ENCODE results near the gene RAB29. TPM values are rescaled to one million over a fixed set of nuclear protein-coding genes. Genes with fewer than 3 reads are reported as not detected.
"Not testable (repeated sequence)": the region's sequence is repeated elsewhere in the genome, so short reads cannot be mapped to it uniquely, and the experiment has no call there.

The RAB29 gene
- total and polyA plus RNA-seq, 11 donors, result 6.5 to 26.0 (median 15.1) TPM

DNA sequence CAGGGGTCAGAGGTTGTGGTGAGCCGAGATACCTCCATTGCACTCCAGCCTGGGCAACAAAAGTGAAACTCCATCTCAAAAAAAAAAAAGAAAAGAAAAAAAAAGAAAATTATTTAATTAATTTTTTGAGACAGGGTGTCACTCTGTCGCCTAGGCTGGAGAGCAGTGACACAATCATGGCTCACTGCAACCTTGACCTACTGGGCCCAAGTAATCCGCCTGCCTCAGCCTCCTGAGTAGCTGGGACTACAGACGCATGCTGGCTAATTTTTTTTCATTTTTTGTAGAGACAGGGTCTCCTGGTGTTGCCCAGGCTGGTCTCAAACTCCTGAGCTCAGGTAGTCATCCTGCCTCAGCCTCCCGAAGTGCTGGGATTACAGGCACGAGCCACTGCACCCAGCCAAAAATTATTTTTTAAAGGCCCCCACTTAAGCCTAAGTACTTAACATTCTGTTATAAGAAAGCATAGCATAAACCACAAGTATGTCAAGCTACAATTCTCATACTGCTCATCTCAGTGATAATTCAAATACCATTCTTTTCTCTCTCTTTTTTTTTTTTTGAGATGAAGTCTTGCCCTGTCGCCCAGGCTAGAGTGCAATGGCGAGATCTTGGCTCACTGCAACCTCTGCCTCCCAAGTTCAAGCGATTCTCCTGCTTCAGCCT, 45.2 kb downstream of the RAB29 start:
- H3K9me3 ChIP-seq, result no peaks in the 10 kb centered on the region
- H3K27ac ChIP-seq, result no peak overlapping the region
- H3K27me3 ChIP-seq, result no peaks in the 10 kb centered on the region
- peaks cover 0 to 58% (median 50%) of the 10 kb centered on the region in 9 donors for H3K36me3 ChIP-seq
- WGBS, 4 donors, result 90 to 93% (median 91%) methylated on average over 9 of the region's 9 CpGs
- TF ChIP-seq POLR2A (IDR thresholded peaks at IDR 0.05), result no peak
- H3K4me1 ChIP-seq, result peaks cover 0 to 35% (median 12%) of the 10 kb centered on the region in 12 donors
- no peak overlapping the region for H3K4me3 ChIP-seq
- DNase-seq (no peak), ATAC-seq (no peak)
- intact Hi-C loops (cut with DNase I), result no loop called here

DNA sequence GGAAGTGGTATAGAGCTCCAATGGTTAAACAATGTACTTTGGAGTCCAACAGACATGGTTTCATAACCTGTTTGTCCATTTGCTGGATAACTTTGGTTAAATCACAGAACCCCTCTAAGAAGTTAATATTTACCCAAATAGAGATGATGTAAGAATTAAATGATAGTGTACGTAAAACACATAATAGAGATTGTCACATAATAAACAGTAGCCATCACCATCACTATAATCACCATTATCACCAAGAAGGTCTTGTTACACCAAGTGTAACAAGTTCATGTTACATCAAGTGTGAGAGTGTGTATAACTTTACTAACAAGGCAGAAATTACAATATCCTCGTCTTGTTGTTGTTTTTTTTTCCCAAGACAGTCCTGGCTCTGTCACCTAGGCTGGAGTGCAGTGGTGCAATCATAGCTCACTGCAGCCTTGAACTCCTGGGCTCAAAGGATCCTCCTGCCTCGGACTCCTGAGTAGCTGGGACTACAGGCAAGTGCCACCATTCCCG, 48.6 kb downstream of the RAB29 start:
- WGBS, 4 donors, result 77 to 89% (median 84%) methylated on average over 4 of the region's 4 CpGs
- Histone ChIP-seq H3K9me3 (no peaks in the 10 kb centered on the region), H3K36me3 (peaks cover 0 to 85% (median 77%) of the 10 kb centered on the region in 9 donors), H3K27ac (no peak overlapping the region), H3K4me1 (peaks cover 0 to 17% (median 4%) of the 10 kb centered on the region in 12 donors), H3K27me3 (no peaks in the 10 kb centered on the region), H3K4me3 (no peak overlapping the region)
- ATAC-seq (no peak), DNase-seq (no peak)
- TF ChIP-seq POLR2A (IDR thresholded peaks at IDR 0.05), result no peak
- TF ChIP-seq, protein P1, sequence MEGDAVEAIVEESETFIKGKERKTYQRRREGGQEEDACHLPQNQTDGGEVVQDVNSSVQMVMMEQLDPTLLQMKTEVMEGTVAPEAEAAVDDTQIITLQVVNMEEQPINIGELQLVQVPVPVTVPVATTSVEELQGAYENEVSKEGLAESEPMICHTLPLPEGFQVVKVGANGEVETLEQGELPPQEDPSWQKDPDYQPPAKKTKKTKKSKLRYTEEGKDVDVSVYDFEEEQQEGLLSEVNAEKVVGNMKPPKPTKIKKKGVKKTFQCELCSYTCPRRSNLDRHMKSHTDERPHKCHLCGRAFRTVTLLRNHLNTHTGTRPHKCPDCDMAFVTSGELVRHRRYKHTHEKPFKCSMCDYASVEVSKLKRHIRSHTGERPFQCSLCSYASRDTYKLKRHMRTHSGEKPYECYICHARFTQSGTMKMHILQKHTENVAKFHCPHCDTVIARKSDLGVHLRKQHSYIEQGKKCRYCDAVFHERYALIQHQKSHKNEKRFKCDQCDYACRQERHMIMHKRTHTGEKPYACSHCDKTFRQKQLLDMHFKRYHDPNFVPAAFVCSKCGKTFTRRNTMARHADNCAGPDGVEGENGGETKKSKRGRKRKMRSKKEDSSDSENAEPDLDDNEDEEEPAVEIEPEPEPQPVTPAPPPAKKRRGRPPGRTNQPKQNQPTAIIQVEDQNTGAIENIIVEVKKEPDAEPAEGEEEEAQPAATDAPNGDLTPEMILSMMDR (IDR thresholded peaks at IDR 0.05), result no peak
- intact Hi-C loops (cut with DNase I), result no loop called here

DNA sequence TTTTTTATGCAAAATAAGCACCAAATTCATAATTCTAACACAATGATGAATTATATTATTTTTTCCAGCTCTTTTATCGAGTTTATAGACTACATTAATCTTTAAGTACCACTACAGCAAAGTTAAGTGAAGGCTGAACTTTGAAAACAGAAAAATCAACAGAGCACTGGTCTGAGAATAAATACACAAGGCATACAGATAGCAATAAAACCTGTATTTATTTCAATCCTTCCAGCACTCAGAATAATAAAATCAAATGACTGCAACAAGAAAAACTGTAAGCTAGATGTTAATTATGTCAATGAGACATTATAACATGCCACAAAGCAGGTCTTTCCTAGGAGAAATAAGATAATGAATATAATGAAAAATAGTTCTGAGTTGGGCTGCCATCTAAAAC, 49.8 kb downstream of the RAB29 start:
- Histone ChIP-seq H3K27ac (no peak overlapping the region), H3K4me1 (peaks cover 0 to 17% (median 4%) of the 10 kb centered on the region in 12 donors), H3K4me3 (no peak overlapping the region), H3K9me3 (no peaks in the 10 kb centered on the region), H3K27me3 (no peaks in the 10 kb centered on the region), H3K36me3 (peaks cover 0 to 93% (median 86%) of the 10 kb centered on the region in 9 donors)
- DNase-seq, result no peak
- intact Hi-C loops (cut with DNase I), result no loop called here
- TF ChIP-seq, protein P1 (IDR thresholded peaks at IDR 0.05), result no peak
- no peak for TF ChIP-seq POLR2A (IDR thresholded peaks at IDR 0.05)
- WGBS, 4 donors, result 89 to 96% (median 92%) methylated on average over 1 of the region's 1 CpG
- ATAC-seq, result no peak

DNA sequence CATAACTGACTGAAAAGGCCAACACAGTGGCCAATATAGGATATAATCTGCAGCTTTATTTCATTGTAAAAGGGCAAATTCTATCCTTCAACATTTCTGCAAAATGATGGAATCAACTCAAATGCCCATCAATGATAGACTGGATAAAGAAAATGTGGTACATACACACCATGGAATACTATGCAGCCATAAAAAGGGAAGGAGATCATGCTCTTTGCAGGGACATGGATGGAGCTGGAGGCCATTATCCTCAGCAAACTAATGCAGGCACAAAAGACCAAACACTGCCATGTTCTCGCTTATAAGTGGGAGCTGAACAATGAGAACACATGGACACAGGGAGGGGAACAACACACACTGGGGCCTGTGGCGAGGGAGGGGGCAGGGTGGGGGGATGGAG, 54.5 kb downstream of the RAB29 start:
- ATAC-seq; H3K27ac ChIP-seq; DNase-seq; H3K4me3 ChIP-seq; H3K9me3 ChIP-seq; intact Hi-C loops (cut with DNase I); H3K27me3 ChIP-seq: not testable (repeated sequence)
- WGBS, 4 donors, result 50 to 100% (median 99%) methylated on average over 2 of the region's 2 CpGs
- Histone ChIP-seq H3K4me1 (peaks cover 0 to 19% (median 0%) of the 10 kb centered on the region in 12 donors), H3K36me3 (peaks cover 2 to 100% (median 98%) of the 10 kb centered on the region in 9 donors)

DNA sequence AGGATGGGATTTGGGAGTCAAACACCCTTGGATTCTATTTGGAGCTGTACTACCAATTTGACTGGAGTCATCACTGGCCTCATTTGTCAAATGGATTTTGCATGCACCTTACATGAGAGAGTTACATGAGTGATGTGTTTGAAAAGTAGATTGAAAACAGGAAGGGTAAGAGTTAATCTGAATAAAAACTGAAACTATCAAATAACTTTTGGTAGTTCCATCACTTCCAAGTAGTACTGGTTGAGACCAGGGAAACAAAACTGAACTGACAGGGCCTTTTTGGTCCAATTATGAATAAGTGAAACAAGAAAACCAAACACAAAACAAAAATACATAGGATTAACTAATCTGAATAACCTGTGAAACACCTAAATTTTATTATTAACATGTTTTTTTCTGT, 55.5 kb downstream of the RAB29 start:
- DNase-seq, result no peak
- H3K4me3 ChIP-seq, result no peak overlapping the region
- H3K27ac ChIP-seq, result no peak overlapping the region
- no peaks in the 10 kb centered on the region for H3K27me3 ChIP-seq
- H3K36me3 ChIP-seq, result peaks cover 2 to 100% (median 98%) of the 10 kb centered on the region in 9 donors
- intact Hi-C loops (cut with DNase I), result loop anchor here in 1 of 10 donors (10.0 kb wide), 1 partner anchor 125 kb away; no protein-coding TSS in a partner anchor
- ATAC-seq, result no peak
- TF ChIP-seq POLR2A (IDR thresholded peaks at IDR 0.05), result no peak
- TF ChIP-seq, protein P1 (IDR thresholded peaks at IDR 0.05), result no peak
- H3K9me3 ChIP-seq, result no peaks in the 10 kb centered on the region
- H3K4me1 ChIP-seq, result peaks cover 0 to 21% (median 0%) of the 10 kb centered on the region in 12 donors

All from heart left ventricle (tissue), 16 donors.